ENCODE data around the gene HAUS1.

DNA sequence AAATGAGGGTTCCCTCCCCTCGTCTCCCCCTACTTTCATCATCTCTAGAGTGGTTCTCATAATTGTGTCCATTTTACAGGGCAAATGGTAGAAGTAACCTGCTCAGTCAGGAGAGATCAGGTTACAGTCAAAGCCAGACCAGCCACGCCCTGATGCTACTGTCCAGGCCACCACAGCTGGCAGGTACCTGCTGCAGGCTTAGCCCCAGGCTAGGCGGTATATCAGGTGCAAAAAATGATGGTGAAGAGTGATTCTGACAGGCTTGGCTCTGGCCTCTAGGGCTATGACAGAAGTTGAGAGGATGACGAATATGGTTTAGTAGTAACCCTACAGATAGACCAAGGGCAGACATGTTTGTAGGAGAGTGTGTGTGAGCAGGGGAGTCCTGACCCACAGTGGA lies 67.1 kb downstream of the HAUS1 start:
- TF ChIP-seq, protein P1, sequence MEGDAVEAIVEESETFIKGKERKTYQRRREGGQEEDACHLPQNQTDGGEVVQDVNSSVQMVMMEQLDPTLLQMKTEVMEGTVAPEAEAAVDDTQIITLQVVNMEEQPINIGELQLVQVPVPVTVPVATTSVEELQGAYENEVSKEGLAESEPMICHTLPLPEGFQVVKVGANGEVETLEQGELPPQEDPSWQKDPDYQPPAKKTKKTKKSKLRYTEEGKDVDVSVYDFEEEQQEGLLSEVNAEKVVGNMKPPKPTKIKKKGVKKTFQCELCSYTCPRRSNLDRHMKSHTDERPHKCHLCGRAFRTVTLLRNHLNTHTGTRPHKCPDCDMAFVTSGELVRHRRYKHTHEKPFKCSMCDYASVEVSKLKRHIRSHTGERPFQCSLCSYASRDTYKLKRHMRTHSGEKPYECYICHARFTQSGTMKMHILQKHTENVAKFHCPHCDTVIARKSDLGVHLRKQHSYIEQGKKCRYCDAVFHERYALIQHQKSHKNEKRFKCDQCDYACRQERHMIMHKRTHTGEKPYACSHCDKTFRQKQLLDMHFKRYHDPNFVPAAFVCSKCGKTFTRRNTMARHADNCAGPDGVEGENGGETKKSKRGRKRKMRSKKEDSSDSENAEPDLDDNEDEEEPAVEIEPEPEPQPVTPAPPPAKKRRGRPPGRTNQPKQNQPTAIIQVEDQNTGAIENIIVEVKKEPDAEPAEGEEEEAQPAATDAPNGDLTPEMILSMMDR (conservative IDR thresholded peaks at IDR 0.05) = no peak
- no peak for TF ChIP-seq EZH2 (IDR thresholded peaks at IDR 0.05; ENCODE audit: low read depth)

Measured in PC-9 (cell line).